Calu3 (cell line): ENCODE results near the gene KRT81. TPM values are rescaled to one million over a fixed set of nuclear protein-coding genes. Genes with fewer than 3 reads are reported as not detected.

ENCODE experiments used
- BruUV-seq: library from RNA; stranded (reverse); fragments of 400-500 nt; replicated peaks from 2 replicates; lab custom pipeline; 2021; lab: Mats Ljungman, UMichigan
- CTCF ChIA-PET: fragments of 300-600 bp; sonication (Branson Sonifier 250); formaldehyde crosslinking; loops from one replicate; lab custom pipeline; 2022; ENCODE audit warnings: antibody characterized with exemption; lab: Charles Lee
- DNase-seq: peaks from one replicate; pipeline ENCODE4 v3.0.0; 2022
- H3K27ac Mint-ChIP-seq: one replicate; pipeline ENCODE4 v1.8.0; 2022; ENCODE audit warnings: mixed read lengths; ENCODE audit not compliant: unreplicated experiment
- H3K27me3 Mint-ChIP-seq: one replicate; pipeline ENCODE4 v1.8.0; 2022; ENCODE audit warnings: mixed read lengths; ENCODE audit not compliant: unreplicated experiment
- H3K36me3 Mint-ChIP-seq: one replicate; pipeline ENCODE4 v1.8.0; 2022; ENCODE audit warnings: mild to moderate bottlenecking, moderate library complexity, mixed read lengths; ENCODE audit not compliant: insufficient read depth, unreplicated experiment
- H3K4me1 Mint-ChIP-seq: one replicate; pipeline ENCODE4 v1.8.0; 2022; ENCODE audit warnings: mild to moderate bottlenecking, low read depth, mixed read lengths; ENCODE audit not compliant: unreplicated experiment
- H3K4me3 Mint-ChIP-seq: one replicate; pipeline ENCODE4 v1.8.0; 2022; ENCODE audit warnings: mild to moderate bottlenecking, low read depth, moderate library complexity, mixed read lengths; ENCODE audit not compliant: unreplicated experiment
- H3K9me3 Mint-ChIP-seq: one replicate; pipeline ENCODE4 v1.8.0; 2022; ENCODE audit warnings: low read depth, mixed read lengths; ENCODE audit not compliant: unreplicated experiment
- intact Hi-C: fragments of 100-400 bp; cut with micrococcal nuclease; formaldehyde crosslinking; loops from one replicate; pipeline ENCODE4 v1.10.0; 2022; ENCODE audit not compliant: unreplicated experiment
- total RNA-seq: library from RNA; stranded (reverse); gene quantifications from 2 replicates; pipeline ENCODE4 v1.2.3, GENCODE V29; 2022
- TF ChIP-seq, protein P1 (sequence below): fragments of 200-600 bp; IDR thresholded peaks from one replicate; pipeline ENCODE4 v1.8.0; 2022; ENCODE audit warnings: antibody characterized with exemption; ENCODE audit not compliant: unreplicated experiment

The KRT81 gene
- total RNA-seq, 1 experiment from 2014 or later, result 0.28 TPM

- TF ChIP-seq, protein P1, sequence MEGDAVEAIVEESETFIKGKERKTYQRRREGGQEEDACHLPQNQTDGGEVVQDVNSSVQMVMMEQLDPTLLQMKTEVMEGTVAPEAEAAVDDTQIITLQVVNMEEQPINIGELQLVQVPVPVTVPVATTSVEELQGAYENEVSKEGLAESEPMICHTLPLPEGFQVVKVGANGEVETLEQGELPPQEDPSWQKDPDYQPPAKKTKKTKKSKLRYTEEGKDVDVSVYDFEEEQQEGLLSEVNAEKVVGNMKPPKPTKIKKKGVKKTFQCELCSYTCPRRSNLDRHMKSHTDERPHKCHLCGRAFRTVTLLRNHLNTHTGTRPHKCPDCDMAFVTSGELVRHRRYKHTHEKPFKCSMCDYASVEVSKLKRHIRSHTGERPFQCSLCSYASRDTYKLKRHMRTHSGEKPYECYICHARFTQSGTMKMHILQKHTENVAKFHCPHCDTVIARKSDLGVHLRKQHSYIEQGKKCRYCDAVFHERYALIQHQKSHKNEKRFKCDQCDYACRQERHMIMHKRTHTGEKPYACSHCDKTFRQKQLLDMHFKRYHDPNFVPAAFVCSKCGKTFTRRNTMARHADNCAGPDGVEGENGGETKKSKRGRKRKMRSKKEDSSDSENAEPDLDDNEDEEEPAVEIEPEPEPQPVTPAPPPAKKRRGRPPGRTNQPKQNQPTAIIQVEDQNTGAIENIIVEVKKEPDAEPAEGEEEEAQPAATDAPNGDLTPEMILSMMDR, result no peak
- no peak overlapping the region for H3K4me3 Mint-ChIP-seq
- intact Hi-C loops, result no loop called here
- DNase-seq, result no peak
- no peaks in the 10 kb centered on the region for H3K27me3 Mint-ChIP-seq
- H3K27ac Mint-ChIP-seq, result no peak overlapping the region
- CTCF ChIA-PET, result no interaction called here
- H3K36me3 Mint-ChIP-seq, result peaks cover 8% of the 10 kb centered on the region
- H3K4me1 Mint-ChIP-seq, result peaks cover 21% of the 10 kb centered on the region
- no peaks in the 10 kb centered on the region for H3K9me3 Mint-ChIP-seq
- no TSS peak for BruUV-seq
Measured at GRCh38 chr12:52264435-52264825, 26.9 kb downstream of the KRT81 start.

DNA sequence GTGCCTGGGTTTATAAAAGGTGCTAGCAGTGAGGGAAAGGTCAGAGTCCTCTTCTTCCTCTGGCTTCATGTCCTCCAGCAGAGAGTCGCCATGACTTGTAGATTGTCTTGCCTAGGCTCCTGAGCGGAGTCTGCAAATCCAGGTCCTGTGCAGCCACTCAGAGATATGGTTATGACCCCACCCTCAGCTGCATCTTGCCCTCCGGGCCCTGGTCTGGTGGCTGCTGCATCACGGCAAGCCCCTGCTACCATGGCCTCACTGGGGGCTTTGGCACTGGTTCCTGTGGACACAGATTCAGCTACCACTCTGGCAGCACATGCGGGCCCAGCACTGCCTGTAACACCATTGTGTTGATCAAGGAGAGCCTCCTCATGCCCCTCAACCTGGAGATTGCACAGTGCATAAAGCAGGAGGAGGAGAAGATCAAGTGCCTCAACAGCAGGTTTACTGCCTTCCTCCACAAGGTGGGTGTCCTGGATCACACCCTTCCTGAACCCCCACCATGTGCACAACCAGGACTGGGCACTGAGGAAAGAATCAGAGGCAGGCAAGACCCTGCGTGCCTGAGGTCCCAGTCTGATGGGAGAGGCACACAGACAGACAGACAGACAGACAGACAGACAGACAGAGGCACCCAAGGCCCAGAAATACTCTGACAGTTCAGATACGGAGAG, 27.4 kb downstream of the KRT81 start:
- peaks cover 21% of the 10 kb centered on the region for H3K4me1 Mint-ChIP-seq
- H3K4me3 Mint-ChIP-seq, result no peak overlapping the region
- H3K36me3 Mint-ChIP-seq, result peaks cover 8% of the 10 kb centered on the region
- BruUV-seq, result no TSS peak
- intact Hi-C loops, result no loop called here
- H3K27me3 Mint-ChIP-seq, result no peaks in the 10 kb centered on the region
- no peak for DNase-seq
- CTCF ChIA-PET, result no interaction called here
- H3K27ac Mint-ChIP-seq, result no peak overlapping the region
- TF ChIP-seq, protein P1, result no peak
- no peaks in the 10 kb centered on the region for H3K9me3 Mint-ChIP-seq

GRCh38 chr12:52262286-52262685, 29.0 kb downstream of the KRT81 start:
- no TSS peak for BruUV-seq
- H3K27ac Mint-ChIP-seq, result no peak overlapping the region
- TF ChIP-seq, protein P1, result no peak
- H3K27me3 Mint-ChIP-seq, result no peaks in the 10 kb centered on the region
- no peaks in the 10 kb centered on the region for H3K9me3 Mint-ChIP-seq
- DNase-seq, result no peak
- peaks cover 21% of the 10 kb centered on the region for H3K4me1 Mint-ChIP-seq
- peaks cover 20% of the 10 kb centered on the region for H3K36me3 Mint-ChIP-seq
- no peak overlapping the region for H3K4me3 Mint-ChIP-seq
- intact Hi-C loops, result no loop called here
- CTCF ChIA-PET, result no interaction called here

- Mint-ChIP-seq H3K36me3 (peaks cover 31% of the 10 kb centered on the region), H3K4me3 (no peak overlapping the region), H3K27me3 (peaks cover 6% of the 10 kb centered on the region), H3K4me1 (peaks cover 27% of the 10 kb centered on the region), H3K27ac (peak overlapping the region; percentile 22), H3K9me3 (no peaks in the 10 kb centered on the region)
- no TSS peak for BruUV-seq
- DNase-seq, result no peak
- TF ChIP-seq, protein P1, result no peak
- intact Hi-C loops, result no loop called here
- CTCF ChIA-PET, result no interaction called here
Measured at GRCh38 chr12:52261208-52261484, 30.2 kb downstream of the KRT81 start.
